Ovary (tissue), 3 donors: ENCODE measurements around the gene SACM1L.

Experiments
- POLR2A ChIP-seq: fragments of 450-650 bp; IDR thresholded peaks from one replicate; pipeline ENCODE4 v1.6.1; 2017; ENCODE audit warnings: antibody characterized with exemption, mild to moderate bottlenecking, moderate library complexity
- TF ChIP-seq, protein P1 (sequence below), 3 donors: fragments of 450-650 bp in 2 of 3; fragments of 200-600 bp in 1 of 3; IDR thresholded peaks; one replicate each; pipeline versions ENCODE4 v1.5.1 to v1.8.0; 2016 to 2022; ENCODE audit warnings: antibody characterized with exemption in 3 of 3, mild to moderate bottlenecking in 1 of 3
- donor health status: DM: no; HTN: no; CAD: no.

DNA sequence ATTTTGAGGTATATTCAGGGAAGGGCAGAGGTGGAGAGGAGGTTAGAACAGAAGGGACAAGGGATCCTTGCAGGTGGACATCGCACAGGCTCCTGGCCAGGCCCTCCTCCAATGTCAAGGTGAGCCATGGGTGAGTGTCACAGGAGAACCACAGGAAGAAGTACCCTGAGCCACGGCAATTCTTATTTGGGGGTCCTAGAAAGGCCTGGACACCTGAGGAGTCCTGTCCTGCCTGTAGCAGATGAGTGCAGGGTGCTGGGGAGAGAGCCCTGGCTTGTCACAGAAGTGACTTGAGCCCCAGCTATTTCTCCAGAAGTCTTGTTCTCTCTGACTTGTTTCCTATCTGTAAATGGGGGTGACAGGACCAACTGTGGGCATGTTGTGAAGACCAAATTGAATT is 102.8 kb downstream of the SACM1L start:
- TF ChIP-seq, protein P1, sequence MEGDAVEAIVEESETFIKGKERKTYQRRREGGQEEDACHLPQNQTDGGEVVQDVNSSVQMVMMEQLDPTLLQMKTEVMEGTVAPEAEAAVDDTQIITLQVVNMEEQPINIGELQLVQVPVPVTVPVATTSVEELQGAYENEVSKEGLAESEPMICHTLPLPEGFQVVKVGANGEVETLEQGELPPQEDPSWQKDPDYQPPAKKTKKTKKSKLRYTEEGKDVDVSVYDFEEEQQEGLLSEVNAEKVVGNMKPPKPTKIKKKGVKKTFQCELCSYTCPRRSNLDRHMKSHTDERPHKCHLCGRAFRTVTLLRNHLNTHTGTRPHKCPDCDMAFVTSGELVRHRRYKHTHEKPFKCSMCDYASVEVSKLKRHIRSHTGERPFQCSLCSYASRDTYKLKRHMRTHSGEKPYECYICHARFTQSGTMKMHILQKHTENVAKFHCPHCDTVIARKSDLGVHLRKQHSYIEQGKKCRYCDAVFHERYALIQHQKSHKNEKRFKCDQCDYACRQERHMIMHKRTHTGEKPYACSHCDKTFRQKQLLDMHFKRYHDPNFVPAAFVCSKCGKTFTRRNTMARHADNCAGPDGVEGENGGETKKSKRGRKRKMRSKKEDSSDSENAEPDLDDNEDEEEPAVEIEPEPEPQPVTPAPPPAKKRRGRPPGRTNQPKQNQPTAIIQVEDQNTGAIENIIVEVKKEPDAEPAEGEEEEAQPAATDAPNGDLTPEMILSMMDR (IDR thresholded peaks at IDR 0.05): no peak
- no peak for TF ChIP-seq POLR2A
